Kidney (tissue), 14 donors: ENCODE measurements around the gene PALD1. TPM values are rescaled to one million over a fixed set of nuclear protein-coding genes. Genes with fewer than 3 reads are reported as not detected.

ENCODE experiments used
- DNase-seq, 5 donors: peaks; one replicate each; pipeline ENCODE4 v3.0.0-alpha.2; 2013 to 2020
- FAIRE-seq: peaks from 2 replicates; lab custom pipeline; 2012; peaks lifted over from hg19 to GRCh38; lab: Jason Lieb, UNC
- H3K27ac ChIP-seq, 2 donors: one replicate each; pipeline ENCODE4 v1.7.0; 2013; ENCODE audit warnings: low read depth in 2 of 2, low read length in 2 of 2, inconsistent platforms in 1 of 2
- H3K27me3 ChIP-seq: one replicate; pipeline ENCODE4 v1.7.1; 2013; ENCODE audit warnings: low read length, inconsistent platforms; ENCODE audit not compliant: control insufficient read depth, insufficient read depth
- H3K36me3 ChIP-seq, 3 donors: one replicate each; pipeline versions ENCODE4 v1.7.0 to v1.7.1; 2013; ENCODE audit warnings: low read length in 3 of 3, control low read depth in 1 of 3, inconsistent platforms in 1 of 3; ENCODE audit not compliant: insufficient read depth in 3 of 3, control insufficient read depth in 2 of 3
- H3K4me1 ChIP-seq, 3 donors: one replicate each; pipeline versions ENCODE4 v1.7.0 to v1.7.1; 2013; ENCODE audit warnings: low read length in 3 of 3, inconsistent platforms in 1 of 3, low read depth in 1 of 3; ENCODE audit not compliant: control insufficient read depth in 2 of 3, insufficient read depth in 2 of 3
- H3K4me3 ChIP-seq, 3 donors: one replicate each; pipeline versions ENCODE4 v1.7.0 to v1.8.1; 2013; ENCODE audit warnings: low read length in 3 of 3, control low read depth in 1 of 3, inconsistent platforms in 1 of 3
- H3K9ac ChIP-seq, 3 donors: one replicate each; pipeline versions ENCODE4 v1.7.0 to v1.7.1; 2013; ENCODE audit warnings: low read length in 3 of 3, control low read depth in 1 of 3, inconsistent platforms in 1 of 3
- H3K9me3 ChIP-seq, 3 donors: one replicate each; pipeline versions ENCODE4 v1.7.0 to v1.7.1; 2013; ENCODE audit warnings: low read length in 3 of 3, control low read depth in 1 of 3, inconsistent platforms in 1 of 3; ENCODE audit not compliant: control insufficient read depth in 2 of 3, insufficient read depth in 1 of 3
- intact Hi-C: fragments of 100-400 bp; cut with DNase I; formaldehyde crosslinking; loops from one replicate; pipeline ENCODE4 v1.11.1; 2022
- polyA plus RNA-seq: library from polyadenylated mRNA; stranded (reverse); fragments of 350-450 nt; fragmentation: Illumina TruSeq; extraction: RNeasy Lipid Tissue Mini Kit (QIAGEN cat#74804); gene quantifications from one replicate; pipeline ENCODE4 v1.2.3, GENCODE V29; 2014; ENCODE audit warnings: low read depth, low replicate concordance; ENCODE audit not compliant: insufficient read depth
- total RNA-seq: library from RNA; stranded (reverse); fragmentation: NEBNext Ultra II Directional; extraction: Animal tissue kit (Norgen Biotek cat#: 25700); gene quantifications from one replicate; pipeline ENCODE4 v1.2.1, GENCODE V29; 2021
- TF ChIP-seq, protein P1 (sequence below): IDR thresholded peaks from 3 replicates; pipeline ENCODE4 v1.5.1; 2012; ENCODE audit warnings: mild to moderate bottlenecking, moderate library complexity, borderline replicate concordance; ENCODE audit not compliant: insufficient read depth; ENCODE audit errors: extremely low read depth
- donor health status: control.
- donor health status: control.
- donor health status: control.
- donor health status: control.
- donor health status: control.
- donor health status: DM: yes; HTN: yes; CAD: no.
- donor health status: Normal renal cell carcinoma (clear cell type).

PALD1 gene
- total and polyA plus RNA-seq, 2 donors from 2014 or later, result 3.0 to 14.4 TPM

DNA sequence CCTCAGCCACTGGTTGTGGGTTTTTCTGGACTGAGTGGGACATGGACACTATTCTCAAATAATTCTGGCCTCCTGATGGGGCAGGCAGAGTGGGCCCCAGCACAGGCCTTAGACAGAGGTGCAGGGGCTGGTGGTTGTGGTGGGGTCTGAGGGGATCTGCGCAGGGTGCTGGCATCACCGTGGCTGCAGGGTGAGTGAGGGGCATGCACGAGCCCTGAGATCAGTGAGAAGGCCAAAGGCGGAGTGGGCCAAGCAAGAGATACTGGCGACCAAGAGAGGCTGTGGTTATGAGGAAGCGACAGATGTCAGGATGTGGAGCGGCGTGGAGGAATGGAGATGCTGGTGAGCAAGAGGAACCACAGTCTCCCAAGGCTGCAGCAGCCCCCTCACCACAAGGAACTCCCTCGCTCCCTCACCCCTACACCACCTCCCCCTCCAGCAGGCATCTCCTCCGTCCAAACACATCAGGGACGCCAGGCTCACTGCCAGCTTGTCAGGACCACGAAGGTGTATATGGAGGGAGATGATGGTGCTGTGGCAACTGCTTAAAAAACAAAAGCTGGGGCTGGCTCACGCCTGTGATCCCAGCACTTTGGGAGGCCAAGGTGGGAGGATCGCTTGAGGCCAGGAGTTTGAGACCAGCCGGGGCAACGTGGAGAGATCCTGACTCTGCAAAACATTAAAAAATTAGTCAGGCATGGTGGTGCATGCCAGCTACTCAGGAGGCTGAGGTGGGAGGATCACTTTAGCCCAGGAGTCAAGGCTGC, 114.4 kb downstream of the PALD1 start:
- FAIRE-seq (no peak), DNase-seq (no peak)
- no peaks in the 10 kb centered on the region for H3K9me3 ChIP-seq
- H3K4me1 ChIP-seq, result no peaks in the 10 kb centered on the region
- H3K27ac ChIP-seq, result no peak overlapping the region
- H3K27me3 ChIP-seq, result no peaks in the 10 kb centered on the region
- TF ChIP-seq, protein P1, sequence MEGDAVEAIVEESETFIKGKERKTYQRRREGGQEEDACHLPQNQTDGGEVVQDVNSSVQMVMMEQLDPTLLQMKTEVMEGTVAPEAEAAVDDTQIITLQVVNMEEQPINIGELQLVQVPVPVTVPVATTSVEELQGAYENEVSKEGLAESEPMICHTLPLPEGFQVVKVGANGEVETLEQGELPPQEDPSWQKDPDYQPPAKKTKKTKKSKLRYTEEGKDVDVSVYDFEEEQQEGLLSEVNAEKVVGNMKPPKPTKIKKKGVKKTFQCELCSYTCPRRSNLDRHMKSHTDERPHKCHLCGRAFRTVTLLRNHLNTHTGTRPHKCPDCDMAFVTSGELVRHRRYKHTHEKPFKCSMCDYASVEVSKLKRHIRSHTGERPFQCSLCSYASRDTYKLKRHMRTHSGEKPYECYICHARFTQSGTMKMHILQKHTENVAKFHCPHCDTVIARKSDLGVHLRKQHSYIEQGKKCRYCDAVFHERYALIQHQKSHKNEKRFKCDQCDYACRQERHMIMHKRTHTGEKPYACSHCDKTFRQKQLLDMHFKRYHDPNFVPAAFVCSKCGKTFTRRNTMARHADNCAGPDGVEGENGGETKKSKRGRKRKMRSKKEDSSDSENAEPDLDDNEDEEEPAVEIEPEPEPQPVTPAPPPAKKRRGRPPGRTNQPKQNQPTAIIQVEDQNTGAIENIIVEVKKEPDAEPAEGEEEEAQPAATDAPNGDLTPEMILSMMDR, result no peak
- H3K4me3 ChIP-seq, result no peak overlapping the region
- no peaks in the 10 kb centered on the region for H3K36me3 ChIP-seq
- no peak overlapping the region for H3K9ac ChIP-seq
- intact Hi-C loops, result no loop called here

DNA sequence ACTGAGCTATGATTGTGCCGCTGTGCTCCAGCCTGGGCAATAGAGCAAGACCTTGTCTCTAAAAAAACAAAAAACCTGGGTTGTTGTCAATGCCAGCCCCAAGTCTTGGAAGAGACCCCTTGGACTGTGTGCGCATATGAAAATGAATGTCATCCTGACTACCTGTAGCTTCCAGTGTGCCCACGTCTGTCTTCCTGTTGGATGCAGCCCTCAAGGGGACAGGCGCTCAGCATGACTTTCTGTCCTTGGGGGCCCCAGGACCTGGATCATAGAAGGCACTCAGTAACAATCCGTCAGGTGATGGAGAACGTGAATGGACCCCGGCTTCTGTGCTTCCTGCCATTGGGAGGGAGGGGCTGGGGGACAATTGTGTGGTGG, 114.9 kb downstream of the PALD1 start:
- DNase-seq (no peak), FAIRE-seq (no peak)
- no peak overlapping the region for H3K4me3 ChIP-seq
- no peaks in the 10 kb centered on the region for H3K4me1 ChIP-seq
- no peak overlapping the region for H3K9ac ChIP-seq
- TF ChIP-seq, protein P1, result no peak
- intact Hi-C loops, result no loop called here
- H3K27ac ChIP-seq, result no peak overlapping the region
- no peaks in the 10 kb centered on the region for H3K9me3 ChIP-seq
- no peaks in the 10 kb centered on the region for H3K36me3 ChIP-seq
- no peaks in the 10 kb centered on the region for H3K27me3 ChIP-seq

DNA sequence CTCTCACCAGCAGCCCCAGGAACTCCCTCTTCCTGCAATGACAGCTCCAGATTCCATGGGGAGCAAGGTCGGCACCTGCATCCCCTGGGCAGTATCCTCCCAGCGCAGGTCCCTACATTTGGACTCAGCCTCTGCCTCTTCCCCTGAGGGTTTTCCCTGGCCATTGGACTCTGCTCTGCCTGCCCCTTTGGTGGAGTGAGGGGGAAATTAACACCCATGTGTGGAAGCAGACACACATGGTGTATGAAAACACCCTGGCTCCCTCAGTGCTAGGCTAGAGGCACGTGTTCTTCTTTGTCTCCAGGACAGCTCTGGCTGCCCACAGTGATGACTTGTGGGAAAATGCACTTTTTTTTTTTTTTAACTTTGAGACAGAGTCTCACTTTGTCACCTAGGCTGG, 115.6 kb downstream of the PALD1 start:
- FAIRE-seq, result no peak
- H3K9me3 ChIP-seq, result no peaks in the 10 kb centered on the region
- DNase-seq, result no peak
- H3K27me3 ChIP-seq, result no peaks in the 10 kb centered on the region
- H3K27ac ChIP-seq, result no peak overlapping the region
- no peaks in the 10 kb centered on the region for H3K36me3 ChIP-seq
- H3K4me3 ChIP-seq, result no peak overlapping the region
- intact Hi-C loops, result no loop called here
- no peaks in the 10 kb centered on the region for H3K4me1 ChIP-seq
- TF ChIP-seq, protein P1, result no peak
- no peak overlapping the region for H3K9ac ChIP-seq

DNA sequence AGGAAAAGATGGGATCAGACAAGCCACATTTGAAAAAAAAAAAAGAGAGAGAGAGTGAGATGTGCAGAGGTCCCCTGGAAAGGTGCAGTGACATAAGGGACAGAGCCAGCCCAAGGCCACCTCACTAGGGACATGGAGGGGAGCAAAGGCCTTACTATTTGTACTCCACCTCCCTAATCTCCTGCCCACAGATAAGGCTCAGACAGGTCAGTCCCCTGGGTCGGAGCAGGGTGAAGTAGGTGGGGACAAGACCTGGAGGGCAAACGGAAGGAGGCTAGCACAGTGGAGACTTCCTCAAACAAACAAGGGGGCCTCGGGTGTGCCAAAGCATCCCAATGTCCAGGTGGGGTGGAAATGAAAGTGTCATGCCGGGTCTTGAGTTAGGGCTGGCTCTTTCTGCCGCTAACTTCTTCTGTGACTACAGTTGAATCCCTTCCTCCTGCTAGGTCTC, 117.0 kb downstream of the PALD1 start:
- TF ChIP-seq, protein P1, result no peak
- no peak overlapping the region for H3K4me3 ChIP-seq
- no peaks in the 10 kb centered on the region for H3K9me3 ChIP-seq
- no peaks in the 10 kb centered on the region for H3K27me3 ChIP-seq
- no peaks in the 10 kb centered on the region for H3K36me3 ChIP-seq
- H3K4me1 ChIP-seq, result no peaks in the 10 kb centered on the region
- no peak overlapping the region for H3K27ac ChIP-seq
- no peak for DNase-seq
- intact Hi-C loops, result no loop called here
- no peak for FAIRE-seq
- no peak overlapping the region for H3K9ac ChIP-seq
